T-helper 9 cell (primary cell): ENCODE data around the gene CPA4.
"Not testable (repeated sequence)": the region's sequence is repeated elsewhere in the genome, so short reads cannot be mapped to it uniquely, and the experiment has no call there.

Experiments
- DNase-seq: peaks from one replicate; pipeline ENCODE4 v3.0.0-alpha.2; 2020
- total RNA-seq, 2 donors: gene quantifications; one replicate each; lab custom pipeline; 2026; lab: John Stamatoyannopoulos, UW

The CPA4 gene, protein sequence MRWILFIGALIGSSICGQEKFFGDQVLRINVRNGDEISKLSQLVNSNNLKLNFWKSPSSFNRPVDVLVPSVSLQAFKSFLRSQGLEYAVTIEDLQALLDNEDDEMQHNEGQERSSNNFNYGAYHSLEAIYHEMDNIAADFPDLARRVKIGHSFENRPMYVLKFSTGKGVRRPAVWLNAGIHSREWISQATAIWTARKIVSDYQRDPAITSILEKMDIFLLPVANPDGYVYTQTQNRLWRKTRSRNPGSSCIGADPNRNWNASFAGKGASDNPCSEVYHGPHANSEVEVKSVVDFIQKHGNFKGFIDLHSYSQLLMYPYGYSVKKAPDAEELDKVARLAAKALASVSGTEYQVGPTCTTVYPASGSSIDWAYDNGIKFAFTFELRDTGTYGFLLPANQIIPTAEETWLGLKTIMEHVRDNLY
- 0 reads per million in 2 donors for total RNA-seq

DNA sequence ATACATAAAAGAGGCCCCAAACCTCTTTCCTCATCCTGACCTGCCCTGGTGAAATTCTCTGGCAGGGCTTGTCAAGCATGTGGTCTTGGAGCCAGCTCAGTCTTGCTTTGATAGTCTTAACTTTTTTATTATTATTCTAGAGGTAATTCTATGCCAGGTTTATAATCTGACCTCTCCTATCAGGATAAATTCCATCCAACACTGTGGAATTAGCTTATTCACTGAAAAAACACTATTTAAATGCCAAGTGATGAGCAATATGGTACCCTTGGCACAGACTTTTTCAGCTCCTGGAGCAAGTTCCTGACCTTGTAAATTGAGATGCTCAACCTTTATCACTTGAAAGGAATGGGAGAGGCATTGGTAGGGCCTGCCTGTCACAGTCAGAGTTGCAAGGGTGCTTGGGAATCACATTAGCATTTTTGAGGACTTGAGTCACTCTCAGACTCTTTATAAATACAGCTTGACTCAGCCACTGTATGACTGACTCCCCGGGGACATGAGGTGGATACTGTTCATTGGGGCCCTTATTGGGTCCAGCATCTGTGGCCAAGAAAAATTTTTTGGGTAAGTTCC, at the start of gene CPA4:
Gene CPA4, plus strand, starts transcription at position 480 of the 576 bp plus-strand sequence. Its CDS starts 20 bp downstream, at position 500.
- DNase-seq = no peak

DNA sequence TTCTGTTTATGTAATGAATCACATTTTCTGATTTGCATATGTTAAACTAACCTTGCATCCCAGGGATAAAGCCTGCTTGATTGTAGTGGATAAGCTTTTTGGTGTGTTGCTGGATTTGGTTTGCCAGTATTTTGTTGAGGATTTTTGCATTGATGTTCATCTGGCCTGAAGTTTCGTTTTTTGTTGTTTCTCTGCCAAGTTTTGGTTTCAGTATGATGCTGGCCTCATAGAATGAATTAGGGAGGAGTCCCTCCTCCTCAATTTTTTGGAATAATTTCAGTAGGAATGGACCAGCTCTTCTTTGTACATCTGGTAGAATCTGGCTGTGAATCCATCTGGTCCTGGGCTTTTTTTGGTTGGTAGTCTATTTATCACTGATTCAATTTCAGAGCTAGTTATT, 49.5 kb upstream of the CPA4 start:
- not testable (repeated sequence) for DNase-seq

DNA sequence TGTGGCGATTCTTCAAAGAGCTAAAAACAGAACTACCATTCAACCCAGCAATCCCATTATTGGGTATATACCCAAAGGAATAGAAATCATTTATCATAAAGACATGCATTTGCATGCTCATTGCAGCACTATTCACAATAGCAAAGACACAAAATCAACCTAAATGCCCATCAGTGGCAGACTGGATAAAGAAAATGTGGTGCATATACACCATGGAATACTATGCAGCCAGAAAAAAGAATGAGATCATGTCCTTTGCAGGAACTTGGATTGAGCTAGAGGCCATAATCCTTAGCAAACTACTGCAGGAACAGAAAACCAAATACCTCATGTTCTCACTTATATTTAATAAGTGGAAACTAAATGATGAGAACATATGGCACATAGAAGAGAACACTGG, 46.5 kb upstream of the CPA4 start:
- not testable (repeated sequence) for DNase-seq

DNA sequence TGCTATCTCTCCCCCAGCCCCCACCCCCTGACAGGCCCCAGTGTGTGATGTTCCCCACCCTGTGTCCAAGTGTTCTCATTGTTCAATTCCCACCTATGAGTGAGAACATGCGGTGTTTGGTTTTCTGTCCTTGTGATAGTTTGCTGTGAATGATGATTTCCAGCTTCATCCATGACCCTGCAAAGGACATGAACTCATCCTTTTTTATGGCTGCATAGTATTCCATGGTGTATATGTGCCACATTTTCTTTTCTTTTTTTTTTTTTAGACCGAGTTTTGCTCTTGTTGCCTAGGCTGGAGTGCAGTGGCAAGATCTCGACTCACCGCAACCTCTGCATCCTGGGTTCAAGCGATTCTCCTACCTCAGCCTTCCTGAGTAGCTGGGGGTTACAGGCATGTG, 44.1 kb upstream of the CPA4 start:
- not testable (repeated sequence) for DNase-seq

DNA sequence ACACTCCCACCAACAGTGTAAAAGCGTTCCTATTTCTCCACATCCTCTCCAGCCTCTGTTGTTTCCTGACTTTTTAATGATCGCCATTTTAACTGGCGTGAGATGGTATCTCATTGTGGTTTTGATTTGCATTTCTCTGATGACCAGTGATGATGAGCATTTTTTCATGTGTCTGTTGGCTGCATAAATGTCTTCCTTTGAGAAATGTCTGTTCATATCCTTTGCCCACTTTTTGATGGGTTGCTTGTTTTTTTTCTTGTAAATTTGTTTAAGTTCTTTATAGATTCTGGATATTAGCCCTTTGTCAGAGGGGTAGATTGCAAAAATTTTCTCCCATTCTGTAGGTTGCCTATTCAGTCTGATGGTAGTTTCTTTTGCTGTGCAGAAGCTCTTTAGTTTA, 43.3 kb upstream of the CPA4 start:
- DNase-seq = not testable (repeated sequence)

DNA sequence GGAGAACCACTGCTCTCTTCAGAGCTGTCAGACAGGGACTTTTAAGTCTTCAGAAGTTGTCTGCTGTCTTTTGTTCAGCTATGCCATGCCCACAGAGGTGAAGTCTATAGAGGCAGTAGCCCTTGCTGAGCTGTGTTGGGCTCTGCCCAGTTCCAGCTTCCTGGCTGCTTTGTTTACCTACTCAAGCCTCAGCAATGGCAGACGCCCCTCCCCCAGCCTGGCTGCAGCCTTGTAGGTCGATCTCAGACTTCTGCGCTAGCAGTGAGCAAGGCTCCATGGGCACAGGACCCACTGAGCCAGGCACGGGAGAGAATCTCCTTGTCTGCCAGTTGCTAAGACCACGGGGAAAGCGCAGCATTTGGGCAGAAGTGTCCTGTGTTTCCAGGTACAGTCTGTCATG, 38.4 kb upstream of the CPA4 start:
- no peak for DNase-seq

DNA sequence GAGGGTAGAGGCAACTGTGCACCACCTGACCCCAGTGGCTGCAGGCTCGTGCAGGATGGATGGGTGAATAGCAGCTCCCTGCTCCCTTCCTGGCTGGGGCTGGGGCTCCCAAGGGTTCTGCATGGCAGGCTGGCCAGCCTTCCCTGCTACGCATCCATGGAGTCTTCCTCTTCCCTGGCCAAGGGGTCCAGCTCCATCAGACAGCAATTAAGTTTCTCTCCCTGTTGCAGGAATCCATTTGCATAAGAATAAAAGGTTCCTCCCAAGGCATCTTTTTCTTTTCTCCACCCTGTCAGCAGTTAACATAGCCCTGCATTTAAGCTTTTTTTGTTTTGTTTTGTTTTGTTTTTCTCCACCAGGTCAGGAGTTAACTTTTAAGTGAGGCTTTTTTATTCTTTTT, 36.3 kb upstream of the CPA4 start:
- no peak for DNase-seq

DNA sequence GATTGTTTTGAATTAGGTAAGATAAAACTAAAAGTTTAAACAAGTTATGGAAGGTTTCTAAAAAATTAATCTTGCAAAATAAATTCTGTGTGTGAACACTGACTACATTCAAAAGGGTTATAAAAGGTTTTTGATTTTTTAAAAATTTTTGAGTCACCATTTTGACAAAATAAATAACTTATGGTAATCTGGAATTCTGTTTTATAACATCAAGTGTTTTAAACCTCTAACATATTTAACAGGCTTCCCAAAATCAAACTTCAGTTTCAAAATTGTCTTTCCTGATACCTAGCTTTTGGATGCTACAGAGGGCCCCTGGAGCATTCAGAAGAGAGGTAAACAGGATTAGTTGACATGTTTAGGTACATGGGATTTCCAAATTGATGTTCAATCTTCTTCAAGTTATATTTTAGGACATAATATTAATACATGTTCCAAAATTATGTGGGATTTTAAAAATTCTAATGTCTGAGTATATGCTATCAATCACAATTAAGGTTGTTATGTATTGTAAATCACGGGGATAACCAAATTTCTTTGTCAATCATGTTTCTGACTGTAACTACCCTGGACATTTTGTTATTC, 34.4 kb upstream of the CPA4 start:
- DNase-seq = no peak

DNA sequence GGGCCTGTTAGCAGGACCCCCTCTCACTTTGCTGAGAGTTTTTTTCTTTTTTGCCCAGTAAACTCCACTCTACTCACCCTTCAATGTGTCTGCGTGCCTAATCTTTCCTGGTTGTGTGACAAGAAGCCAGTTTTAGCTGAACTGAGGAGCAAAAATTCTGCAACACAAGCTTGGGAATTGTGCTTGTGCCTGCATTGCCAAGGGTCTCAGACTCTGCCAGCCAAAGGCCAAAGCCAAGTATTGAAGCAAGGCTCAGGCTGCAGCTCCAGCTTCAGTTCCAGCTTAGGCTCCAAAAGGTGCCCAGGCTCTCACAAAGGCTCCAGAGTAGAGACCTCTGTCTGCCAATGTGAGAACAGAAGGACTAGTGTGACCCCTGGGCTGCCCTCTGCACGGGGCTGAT, 30.5 kb upstream of the CPA4 start:
- no peak for DNase-seq

DNA sequence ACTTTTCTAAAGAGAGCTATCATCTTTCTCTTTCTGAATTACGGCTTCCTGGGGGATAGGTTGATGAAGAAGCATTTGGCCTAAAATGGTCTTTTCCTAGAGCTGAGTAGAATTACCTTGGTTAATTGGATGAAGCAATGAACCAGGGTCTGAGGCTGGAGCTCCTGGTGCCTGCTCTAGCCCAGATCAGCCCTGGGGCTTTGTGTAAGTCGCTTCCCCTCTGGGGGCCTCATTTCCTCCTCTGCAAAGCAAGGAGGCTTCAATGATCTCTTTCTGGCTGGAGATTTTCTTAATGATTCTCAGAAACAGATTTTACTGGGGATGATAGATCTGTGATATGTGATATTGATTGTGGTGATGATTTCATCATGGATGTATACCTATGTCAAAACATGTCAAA, 29.8 kb upstream of the CPA4 start:
- no peak for DNase-seq

DNA sequence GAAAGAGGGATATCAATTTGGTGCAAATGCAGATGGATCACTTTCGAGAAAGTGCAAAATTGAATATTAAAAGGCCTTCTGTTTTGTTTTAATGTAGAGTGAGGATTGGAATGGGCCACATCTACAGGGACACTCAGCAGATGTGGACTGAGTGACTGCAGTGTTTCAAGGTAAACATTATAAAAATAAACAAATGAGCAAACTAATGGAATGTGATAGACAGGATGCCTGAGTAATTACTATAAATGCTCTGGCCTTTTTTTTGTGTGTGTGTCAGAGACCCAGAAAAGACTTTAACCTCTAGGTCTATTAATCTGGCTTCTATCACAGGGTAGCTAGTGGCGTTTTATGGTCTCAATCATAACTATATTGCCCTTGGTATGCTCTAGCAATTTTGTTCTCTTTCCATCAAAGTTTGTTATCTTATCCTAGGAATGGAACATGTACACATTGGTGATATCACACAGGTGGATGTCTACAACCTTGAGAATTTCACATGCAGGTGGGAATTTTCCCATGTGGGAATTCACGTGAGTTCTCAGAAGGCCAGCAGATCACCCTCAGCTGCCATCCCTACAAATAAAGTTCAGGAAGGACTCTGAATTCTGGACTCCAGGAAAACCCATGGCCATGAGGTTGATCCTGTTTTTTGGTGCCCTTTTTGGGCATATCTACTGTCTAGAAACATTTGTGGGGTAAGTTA, 26.6 kb upstream of the CPA4 start, which contains the start of gene CPA2:
Gene CPA2, plus strand, starts transcription at position 606 of the 703 bp plus-strand sequence. Its CDS starts 19 bp downstream, at position 625.
- DNase-seq = no peak

DNA sequence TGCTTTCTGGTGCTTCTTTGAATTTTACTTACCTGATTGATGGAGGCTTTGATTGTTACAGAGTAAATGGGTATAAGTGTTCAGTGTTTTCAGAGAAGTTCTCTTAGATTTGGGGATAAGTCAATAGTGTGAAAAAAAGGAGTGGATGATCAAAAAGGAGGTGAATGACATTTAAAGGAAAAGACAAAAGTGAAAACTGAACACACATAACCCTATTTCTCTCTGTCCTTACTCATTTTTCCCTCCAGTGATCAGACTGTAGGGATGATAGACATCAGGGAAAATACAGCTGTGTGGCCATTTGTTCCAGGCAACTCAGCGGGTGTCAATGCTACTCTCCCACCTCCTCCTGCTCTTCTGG, 26.0 kb upstream of the CPA4 start:
- DNase-seq = no peak

DNA sequence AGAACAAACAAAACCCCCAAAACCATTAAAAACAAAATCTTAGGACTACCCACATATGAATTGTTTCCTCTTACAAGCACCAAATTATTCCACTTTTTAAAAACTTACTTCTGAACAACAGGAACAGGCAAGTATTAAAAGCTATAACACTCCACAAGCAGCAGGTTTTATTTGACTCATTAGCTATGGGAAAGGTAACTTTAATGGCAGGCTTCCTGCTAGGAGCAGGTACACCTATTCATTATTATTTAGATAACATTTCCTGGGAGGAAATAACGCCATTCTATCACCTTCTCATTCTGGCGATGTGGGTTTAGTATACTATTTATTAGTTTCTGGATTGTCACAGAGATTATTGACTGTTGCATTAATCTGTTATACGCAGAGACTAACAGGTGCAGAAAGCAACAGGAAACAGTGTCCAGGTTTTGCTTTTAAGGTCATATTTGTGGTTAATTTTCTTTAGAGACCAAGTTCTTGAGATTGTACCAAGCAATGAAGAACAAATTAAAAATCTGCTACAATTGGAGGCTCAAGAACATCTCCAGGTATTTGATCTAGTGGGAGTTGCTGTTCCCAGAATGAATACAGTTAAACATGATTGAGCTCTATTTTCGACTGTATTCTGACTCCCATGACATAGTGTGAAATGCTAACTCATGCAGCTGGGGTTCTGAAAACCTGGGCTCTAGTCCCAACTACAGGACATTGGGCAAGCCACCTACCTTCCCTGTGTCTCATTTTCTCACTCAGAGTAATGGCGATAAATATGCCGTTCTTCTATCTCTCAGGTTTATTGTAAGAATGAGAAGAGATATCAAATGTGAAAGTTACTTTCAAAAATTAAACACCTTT, 24.3 kb upstream of the CPA4 start:
- no peak for DNase-seq

DNA sequence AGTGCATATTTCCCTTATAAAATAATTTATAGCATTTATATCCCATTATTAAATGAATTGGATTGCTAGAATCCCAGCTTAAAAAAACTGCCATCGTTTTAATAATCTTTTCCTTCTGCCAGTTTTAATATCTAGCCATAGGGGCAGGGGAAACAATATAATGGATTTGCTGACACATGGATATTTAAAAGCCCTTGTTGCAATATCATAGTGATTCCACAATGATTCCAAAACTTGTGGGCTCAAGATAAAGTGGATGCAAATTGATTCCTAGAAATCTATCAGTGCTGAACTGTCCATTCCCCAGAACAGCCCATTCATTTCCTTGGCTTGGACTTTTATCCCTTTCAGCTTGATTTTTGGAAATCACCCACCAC, 23.7 kb upstream of the CPA4 start:
- no peak for DNase-seq

DNA sequence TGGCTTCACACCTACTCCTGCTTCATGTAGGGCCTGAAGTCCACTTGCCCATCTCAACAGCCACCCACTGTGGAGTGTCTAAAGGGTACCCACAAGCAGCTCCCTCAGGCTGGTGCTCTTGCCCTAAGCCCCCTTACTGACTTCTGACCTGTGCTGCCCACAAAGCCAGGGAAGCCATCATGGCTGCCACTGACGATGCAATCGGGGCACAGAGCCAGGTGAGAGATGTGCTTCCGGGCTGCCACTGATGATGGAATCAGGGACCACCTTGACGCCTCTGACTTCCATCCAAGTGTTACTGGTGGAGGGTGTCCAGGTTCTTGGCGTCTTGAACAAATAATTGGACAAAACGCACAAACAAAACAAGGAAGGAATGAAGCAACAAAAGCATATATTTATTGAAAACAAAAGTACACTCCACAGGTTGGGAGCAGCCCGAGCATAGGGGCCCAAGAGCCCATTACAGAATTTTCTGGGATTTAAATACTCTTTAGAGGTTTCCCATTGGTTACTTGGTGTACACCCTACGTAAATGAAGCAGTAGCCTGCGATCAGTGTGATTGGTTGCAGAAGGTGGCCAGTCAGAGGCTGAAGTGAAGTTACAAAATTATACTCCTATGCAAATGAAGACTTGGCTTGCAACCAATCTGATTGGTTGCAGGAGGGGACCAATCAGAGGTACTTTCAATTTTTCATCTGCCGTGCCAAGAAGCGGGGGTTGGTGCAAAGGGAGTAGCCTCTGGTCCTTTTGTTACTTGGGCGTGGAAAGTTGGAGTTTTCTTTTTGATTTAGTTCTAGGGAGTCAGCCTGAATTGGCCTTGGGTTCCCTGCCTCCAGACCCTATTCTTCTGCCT, 21.8 kb upstream of the CPA4 start:
- no peak for DNase-seq

DNA sequence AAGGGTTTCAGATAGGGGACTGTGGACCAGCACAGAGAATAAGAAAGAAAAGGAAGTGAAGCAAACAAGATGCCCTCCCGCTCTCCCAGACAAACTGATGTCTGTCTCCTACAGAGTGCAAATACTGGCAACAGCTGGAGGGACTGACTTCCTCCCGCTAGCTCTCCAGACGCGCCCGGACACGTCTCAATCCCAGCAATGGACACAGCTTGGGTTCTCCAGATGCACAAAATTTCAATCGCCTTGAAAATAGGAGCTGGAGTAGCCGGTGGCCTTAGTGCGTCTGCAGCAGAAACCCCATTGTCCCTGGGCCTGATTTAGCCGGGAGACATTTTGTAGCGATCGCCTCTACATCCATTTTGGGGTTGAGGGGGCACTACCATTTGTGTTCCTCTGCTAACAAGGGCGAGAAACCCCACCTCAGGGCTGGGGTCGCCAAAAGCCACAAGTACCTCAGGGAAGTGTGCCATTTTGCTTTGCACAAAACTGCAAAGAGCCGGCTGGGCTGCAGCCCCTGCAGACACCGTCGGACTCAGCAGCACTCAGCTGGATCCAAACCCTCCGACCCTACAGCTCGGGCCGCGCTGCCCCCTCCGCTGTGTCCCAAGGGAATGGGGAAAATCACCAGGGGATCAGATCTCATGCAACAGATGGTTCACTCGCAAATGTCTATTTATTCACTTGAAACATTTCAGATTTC, 20.4 kb upstream of the CPA4 start:
- DNase-seq = no peak

DNA sequence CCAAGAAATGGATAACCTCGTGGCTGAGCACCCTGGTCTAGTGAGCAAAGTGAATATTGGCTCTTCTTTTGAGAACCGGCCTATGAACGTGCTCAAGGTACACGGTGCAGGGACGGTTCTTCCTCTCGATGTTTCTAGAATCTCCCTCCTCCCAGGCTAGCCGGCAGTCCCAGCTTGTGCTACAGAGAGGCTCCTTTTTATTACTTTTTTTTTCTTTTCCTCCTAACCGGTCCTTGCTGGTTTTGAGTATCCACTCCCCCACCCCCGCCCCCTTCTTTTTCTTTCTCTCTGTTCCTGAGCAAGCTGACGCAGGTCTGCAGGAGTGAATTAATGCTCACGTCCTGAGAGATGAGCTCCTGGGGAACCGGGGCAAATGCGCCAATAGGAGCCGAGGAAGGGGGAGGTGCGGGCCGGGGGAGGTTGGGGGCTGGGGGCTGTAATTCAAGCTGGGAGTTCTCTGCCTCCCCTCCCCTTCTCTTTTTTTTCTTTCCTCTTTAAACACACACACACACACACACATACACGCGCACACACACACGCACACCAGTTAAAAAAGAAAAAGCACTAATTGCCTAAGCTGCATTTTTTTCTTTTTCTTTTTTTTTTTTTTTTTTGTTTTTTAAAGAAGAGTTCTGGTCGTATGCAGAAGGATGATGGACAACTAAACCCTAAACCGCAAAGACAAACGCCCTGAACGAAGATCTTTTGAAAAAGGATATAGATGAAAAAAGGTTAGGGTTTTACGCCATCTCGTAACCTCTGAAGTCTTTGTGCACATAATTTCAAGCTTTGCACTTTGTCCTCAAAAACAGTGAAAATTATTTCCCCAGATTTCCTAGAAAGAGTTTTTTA, 19.7 kb upstream of the CPA4 start:
- no peak for DNase-seq

DNA sequence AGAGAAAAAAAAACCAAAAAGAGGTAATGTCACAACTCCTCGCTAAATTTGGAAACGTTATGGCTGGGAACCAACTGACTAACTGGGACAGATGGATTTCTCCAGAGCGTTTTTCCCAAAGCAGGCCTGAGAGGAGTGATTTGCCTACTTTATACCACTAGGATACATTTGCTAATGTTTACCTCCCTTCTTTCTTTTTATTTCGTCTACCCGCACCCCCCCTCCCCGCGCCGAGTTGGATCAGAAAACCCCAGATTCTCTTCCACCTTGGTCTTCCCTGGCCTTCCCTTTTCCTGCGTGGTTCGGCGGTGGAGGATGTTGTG, 19.1 kb upstream of the CPA4 start:
- no peak for DNase-seq

DNA sequence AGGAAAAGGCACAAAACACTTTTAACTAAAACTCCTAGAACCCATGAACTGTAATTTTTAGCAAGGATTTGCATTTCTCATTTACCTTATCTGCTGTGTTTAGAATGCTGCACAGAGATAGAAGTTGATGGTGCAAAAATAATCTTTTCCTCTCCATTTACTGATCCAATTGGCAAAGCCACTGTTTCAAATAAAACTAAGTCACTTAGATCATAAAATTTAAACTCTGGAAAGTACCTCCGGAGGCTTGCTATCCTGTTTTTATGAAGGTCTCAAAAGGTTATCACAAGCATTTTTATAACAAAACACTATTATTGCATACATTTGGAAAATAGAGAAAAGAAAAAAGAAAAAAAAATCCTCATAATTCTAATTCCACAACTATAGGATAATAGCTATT, 18.7 kb upstream of the CPA4 start:
- no peak for DNase-seq

DNA sequence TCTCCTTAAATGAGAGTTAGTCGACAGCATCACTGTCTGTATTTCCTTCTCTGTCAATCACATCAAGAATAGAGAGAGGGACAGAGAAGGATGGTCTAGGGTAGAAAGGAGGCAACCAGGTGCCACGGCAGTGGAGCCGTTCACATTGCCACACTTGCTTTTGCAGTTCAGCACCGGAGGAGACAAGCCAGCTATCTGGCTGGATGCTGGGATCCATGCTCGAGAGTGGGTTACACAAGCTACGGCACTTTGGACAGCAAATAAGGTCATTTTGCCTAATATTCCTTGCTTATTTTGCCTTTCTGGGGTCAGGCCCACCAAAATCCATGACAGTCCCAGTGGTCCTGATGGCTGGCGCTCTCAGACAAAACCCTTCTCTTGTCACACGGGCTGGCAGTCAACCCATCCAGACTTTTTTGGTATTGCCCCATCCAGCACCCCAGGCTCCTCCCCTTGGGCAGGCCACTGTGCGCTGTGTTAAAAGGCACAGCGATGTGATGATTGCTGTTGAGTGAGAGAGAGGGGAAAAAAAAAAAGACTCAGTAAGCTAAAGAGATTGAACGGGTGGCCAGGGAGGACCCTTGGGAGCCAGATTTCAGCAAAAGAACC, 17.9 kb upstream of the CPA4 start:
- DNase-seq = no peak
